Measurements from ENCODE around the gene CD300A.
"Not testable (repeated sequence)": the region's sequence is repeated elsewhere in the genome, so short reads cannot be mapped to it uniquely, and the experiment has no call there.

CD300A gene

DNA sequence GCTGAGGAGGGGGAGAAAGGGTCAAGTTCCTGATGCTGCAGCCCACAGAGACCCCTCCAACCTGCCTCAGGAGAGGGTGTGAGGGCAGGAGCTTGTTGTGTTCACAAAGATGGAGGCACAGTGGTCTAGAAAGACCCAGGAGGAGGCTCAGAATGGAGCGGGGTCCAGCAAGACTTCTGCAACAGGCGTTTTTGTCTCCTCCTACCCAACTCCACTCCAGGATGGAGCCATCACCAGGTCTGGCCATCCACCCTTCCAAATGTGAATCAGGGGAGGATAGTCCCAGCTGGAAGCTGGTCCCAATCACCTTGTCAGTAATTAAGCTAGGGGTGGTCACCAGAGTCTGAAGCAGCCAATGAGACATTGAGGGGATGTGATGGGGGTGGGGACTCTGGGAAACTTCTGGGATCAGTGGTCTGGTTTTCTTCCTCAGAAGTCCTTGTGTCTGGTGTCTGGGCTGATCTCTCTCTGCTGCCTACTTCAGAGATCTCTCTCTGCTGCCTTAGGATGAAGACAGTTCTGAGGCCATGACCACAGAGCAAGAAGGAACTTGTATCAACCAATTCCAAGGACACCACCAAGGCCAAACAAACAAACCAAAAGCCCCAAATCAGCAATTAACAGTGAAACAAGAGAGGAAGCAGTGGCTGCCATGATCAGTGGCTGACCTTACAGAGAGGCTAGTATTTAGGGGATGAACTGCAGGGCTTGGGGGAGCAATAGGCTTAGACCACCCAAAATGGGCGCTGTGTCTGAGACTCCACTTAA lies 50.3 kb downstream of the CD300A start:
- no peaks in the 10 kb centered on the region for H3K36me3 ChIP-seq (ENCODE audit: insufficient read depth, low read length)
- no peak overlapping the region for H3K9ac ChIP-seq (ENCODE audit: low read depth, low read length)
- H3K4me2 ChIP-seq (ENCODE audit: low read length) = no peak overlapping the region
- H3K4me1 ChIP-seq (ENCODE audit: control insufficient read depth, insufficient read depth, low read length) = no peaks in the 10 kb centered on the region
- no peaks in the 10 kb centered on the region for H3K27me3 ChIP-seq (ENCODE audit: control insufficient read depth, insufficient read depth, low read length)
- H3K4me3 ChIP-seq (ENCODE audit: low read length) = no peak overlapping the region
- H3K9me3 ChIP-seq (replicated peaks; ENCODE audit: low read length) = peaks cover 11% of the 10 kb centered on the region

DNA sequence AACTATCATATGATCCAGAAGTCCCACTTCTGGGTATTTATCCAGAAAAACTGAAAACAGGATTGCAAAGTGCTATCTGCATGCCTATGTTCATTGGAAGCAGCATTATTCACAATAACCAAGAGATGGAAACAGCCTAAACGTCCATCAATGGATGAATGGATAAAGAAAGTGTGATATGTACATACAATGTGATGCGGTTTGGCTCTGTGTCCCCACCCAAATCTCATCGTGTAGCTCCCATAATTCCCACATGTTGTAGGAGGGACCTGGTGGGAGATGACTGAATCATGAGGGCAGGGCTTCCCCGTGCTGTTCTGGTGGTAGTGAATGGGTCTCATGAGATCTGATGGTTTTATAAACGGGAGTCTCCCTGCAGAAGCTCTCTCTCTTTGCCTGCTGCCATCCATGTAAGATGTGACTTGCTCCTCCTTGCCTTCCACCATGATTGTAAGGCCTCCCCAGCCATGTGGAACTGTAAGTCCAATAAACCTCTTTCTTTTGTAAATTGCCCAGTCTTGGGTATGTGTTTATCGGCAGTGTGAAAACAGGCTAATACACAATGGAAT lies 52.1 kb downstream of the CD300A start:
- H3K4me3 ChIP-seq (ENCODE audit: low read length); H3K27me3 ChIP-seq (ENCODE audit: control insufficient read depth, insufficient read depth, low read length); H3K4me1 ChIP-seq (ENCODE audit: control insufficient read depth, insufficient read depth, low read length); H3K9ac ChIP-seq (ENCODE audit: low read depth, low read length); H3K4me2 ChIP-seq (ENCODE audit: low read length); H3K36me3 ChIP-seq (ENCODE audit: insufficient read depth, low read length): not testable (repeated sequence)
- H3K9me3 ChIP-seq (replicated peaks; ENCODE audit: low read length) = peaks cover 11% of the 10 kb centered on the region

DNA sequence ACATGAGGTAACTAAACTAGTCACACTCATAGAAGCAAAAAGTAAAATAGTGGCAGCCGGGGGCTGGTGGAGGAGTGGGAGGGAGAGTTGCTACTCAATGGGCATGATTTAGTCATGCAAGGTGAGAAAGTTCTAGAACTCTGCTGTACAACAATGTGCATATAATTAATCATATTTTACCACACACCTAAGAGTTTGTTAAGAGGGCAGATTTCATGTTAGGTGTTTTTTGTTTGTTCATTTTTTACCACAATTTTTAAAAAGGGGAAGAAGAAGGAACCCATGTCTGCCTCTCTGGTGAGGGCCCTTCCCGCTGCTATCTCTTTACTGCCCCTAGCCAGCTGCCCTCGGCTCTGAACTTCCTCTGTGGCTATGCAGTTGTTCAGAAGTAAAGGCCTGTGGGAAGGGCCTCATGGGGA lies 53.6 kb downstream of the CD300A start:
- Histone ChIP-seq H3K9me3 (replicated peaks; ENCODE audit: low read length) (no peaks in the 10 kb centered on the region), H3K4me1 (ENCODE audit: control insufficient read depth, insufficient read depth, low read length) (no peaks in the 10 kb centered on the region)

DNA sequence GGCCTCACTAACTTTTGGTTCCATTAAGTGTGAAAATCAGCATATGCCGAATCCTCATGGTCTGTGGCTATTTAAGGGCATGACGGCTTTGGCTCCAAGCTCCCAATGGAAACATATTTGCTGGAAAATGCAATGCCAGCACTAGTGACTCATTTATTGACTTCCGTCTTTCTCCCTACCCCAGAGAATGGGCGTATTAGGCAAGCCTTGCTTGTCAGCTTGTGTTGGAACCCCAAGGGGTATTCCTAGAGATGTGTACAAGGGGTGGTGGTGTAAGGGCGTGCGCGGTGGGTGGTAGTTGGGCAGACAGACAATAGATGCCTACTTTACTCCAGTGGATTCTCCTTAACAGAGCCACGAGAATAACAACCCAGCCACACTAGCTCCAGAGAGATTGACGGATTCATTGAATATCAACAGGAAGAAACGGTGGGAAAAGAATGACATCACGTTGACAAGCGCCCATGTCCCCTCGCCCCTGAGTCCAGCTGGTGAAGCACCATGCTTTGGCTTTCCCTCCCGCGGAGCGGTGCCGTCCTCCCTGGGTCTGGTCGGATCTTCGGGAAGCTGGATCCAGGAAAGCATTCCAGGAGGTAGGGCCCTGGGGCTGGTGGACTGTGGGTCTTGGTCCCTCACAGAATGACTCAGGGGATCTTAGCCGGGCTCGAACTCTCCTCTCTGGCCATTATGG lies 54.5 kb downstream of the CD300A start:
- H3K4me3 ChIP-seq (ENCODE audit: low read length) = no peak overlapping the region
- no peak overlapping the region for H3K4me2 ChIP-seq (ENCODE audit: low read length)
- no peaks in the 10 kb centered on the region for H3K36me3 ChIP-seq (ENCODE audit: insufficient read depth, low read length)
- no peaks in the 10 kb centered on the region for H3K4me1 ChIP-seq (ENCODE audit: control insufficient read depth, insufficient read depth, low read length)
- no peak overlapping the region for H3K9ac ChIP-seq (ENCODE audit: low read depth, low read length)
- H3K9me3 ChIP-seq (replicated peaks; ENCODE audit: low read length) = no peaks in the 10 kb centered on the region
- no peaks in the 10 kb centered on the region for H3K27me3 ChIP-seq (ENCODE audit: control insufficient read depth, insufficient read depth, low read length)

More for the DNA sequence above, 53.6 kb downstream of the CD300A start:
- no peak overlapping the region for H3K9ac ChIP-seq (ENCODE audit: low read depth, low read length)
- no peak overlapping the region for H3K4me2 ChIP-seq (ENCODE audit: low read length)
- no peaks in the 10 kb centered on the region for H3K36me3 ChIP-seq (ENCODE audit: insufficient read depth, low read length)
- no peak overlapping the region for H3K4me3 ChIP-seq (ENCODE audit: low read length)
- no peaks in the 10 kb centered on the region for H3K27me3 ChIP-seq (ENCODE audit: control insufficient read depth, insufficient read depth, low read length)

DNA sequence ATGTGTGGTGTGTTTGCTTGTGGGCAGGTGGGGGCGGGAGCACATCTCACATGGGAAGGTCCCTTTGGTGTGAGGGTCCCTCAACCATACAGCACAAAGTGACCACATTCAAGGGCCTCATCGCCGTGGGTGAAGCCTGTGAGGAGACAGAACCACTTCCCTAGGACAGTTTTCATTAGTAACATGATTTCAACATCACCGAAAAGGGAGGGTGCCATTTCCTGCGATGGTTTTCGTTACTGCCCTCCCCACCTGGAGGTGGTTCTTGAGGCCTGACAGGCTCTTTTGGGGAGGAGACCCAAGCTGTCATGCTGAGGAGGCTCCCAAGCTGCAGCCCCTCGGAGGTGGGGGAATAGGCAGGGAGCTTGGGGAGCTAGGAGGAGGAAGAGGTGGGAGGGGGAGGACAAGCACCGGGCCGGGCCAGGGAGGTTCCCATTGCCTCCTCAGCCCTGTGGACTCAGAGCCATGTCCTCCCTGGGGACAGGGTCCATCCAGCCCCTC lies 55.3 kb downstream of the CD300A start:
- H3K4me3 ChIP-seq (ENCODE audit: low read length) = no peak overlapping the region
- no peaks in the 10 kb centered on the region for H3K27me3 ChIP-seq (ENCODE audit: control insufficient read depth, insufficient read depth, low read length)
- no peaks in the 10 kb centered on the region for H3K4me1 ChIP-seq (ENCODE audit: control insufficient read depth, insufficient read depth, low read length)
- no peaks in the 10 kb centered on the region for H3K36me3 ChIP-seq (ENCODE audit: insufficient read depth, low read length)
- H3K9ac ChIP-seq (ENCODE audit: low read depth, low read length) = no peak overlapping the region
- H3K9me3 ChIP-seq (replicated peaks; ENCODE audit: low read length) = no peaks in the 10 kb centered on the region
- H3K4me2 ChIP-seq (ENCODE audit: low read length) = no peak overlapping the region

DNA sequence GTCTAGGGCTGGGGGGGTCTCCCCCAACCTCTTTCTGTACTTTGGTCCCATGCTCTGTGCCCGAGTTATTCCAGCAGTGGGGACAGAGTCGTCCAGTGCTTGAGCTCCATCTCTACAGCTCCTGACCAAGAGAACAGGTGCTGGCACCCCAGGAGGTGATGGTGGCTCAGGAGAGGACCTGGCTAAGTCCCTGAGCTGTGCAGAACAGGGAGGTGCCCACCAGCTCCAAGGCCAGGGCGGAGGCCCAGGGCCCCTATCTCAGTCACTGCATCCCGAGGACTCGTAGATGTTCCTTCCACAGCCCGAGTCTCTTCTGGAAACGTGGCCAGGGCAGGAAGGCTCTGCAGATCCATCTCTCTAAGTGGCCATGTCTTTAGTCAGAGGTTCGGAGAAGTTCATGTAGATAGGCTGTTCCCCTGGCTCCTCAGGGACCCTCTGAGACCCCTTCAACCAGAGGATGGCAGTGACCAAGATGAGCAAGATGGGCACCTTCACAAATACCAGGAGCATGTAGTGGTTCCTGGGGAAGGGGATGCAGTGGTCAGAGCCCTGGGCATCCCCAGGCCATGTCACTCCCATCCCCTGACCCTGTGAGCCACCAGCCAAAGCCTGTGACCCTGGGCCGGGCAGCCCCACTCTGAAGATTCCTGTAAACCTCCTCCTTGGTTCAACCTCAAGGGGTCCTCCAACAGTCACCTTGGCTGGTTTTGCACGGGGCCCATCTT lies 56.1 kb downstream of the CD300A start:
- H3K4me1 ChIP-seq (ENCODE audit: control insufficient read depth, insufficient read depth, low read length) = no peaks in the 10 kb centered on the region
- no peaks in the 10 kb centered on the region for H3K27me3 ChIP-seq (ENCODE audit: control insufficient read depth, insufficient read depth, low read length)
- H3K9me3 ChIP-seq (replicated peaks; ENCODE audit: low read length) = no peaks in the 10 kb centered on the region
- no peaks in the 10 kb centered on the region for H3K36me3 ChIP-seq (ENCODE audit: insufficient read depth, low read length)
- H3K4me2 ChIP-seq (ENCODE audit: low read length) = no peak overlapping the region
- H3K9ac ChIP-seq (ENCODE audit: low read depth, low read length) = no peak overlapping the region
- H3K4me3 ChIP-seq (ENCODE audit: low read length) = no peak overlapping the region

DNA sequence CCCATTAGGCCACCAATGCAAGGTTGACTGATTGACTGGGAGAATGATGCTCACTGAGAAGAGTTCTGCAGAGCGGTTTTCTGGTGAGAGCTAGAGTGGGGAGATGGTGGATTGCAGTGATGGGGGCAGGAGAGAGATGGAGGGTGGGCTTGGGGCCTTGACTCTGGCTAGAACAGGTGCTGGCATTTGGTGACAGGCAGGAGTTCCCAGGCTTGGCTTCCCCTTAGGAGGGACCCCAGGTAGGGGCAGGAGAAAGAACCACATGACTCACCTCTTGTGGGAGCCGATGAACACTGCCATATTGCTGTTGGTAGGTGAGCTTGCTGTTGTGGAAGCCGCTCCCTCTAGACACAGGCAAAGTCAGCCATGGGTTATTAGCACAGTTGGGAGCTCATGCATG lies 56.9 kb downstream of the CD300A start:
- Histone ChIP-seq H3K4me3 (ENCODE audit: low read length) (no peak overlapping the region), H3K9ac (ENCODE audit: low read depth, low read length) (no peak overlapping the region), H3K4me1 (ENCODE audit: control insufficient read depth, insufficient read depth, low read length) (no peaks in the 10 kb centered on the region), H3K4me2 (ENCODE audit: low read length) (no peak overlapping the region), H3K27me3 (ENCODE audit: control insufficient read depth, insufficient read depth, low read length) (no peaks in the 10 kb centered on the region), H3K36me3 (ENCODE audit: insufficient read depth, low read length) (no peaks in the 10 kb centered on the region), H3K9me3 (replicated peaks; ENCODE audit: low read length) (no peaks in the 10 kb centered on the region)

DNA sequence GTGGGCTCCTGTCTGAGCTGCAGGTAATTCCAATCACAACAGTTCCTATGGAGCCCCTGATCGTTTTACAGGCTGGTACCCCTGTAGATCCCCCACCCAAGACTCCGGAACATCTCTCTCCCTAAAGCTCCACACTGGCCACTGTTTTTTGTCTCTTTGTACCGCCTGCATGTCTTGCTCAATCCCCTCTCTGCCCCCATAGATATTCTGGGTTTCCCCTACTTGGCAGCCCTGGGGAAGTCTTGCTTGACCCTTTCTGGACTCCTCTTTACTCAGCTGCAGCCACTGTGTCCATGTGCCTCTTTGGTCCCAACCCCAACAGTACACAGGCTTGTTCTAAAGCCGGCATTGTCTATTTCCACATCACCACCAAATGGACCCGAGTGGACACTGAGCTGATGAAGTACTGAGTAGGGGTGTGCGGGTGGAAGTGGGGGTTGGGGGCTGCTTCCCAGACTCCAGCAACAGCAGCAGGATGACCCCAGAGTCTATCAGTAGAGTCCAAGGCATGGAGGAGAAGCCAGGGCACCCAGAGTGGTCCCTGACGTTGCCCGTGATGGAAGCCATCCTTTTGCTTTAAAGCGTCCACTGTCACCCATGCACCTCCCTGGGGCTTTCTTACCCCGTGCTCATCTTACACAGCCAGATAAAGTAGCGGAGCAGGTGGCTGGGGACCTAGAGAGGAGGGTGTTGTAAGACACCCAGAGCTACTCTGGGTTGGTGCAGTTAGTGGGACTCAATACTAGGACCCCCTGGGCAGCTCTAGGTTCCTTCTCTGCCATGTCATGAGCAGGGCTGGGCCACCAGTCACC lies 58.4 kb downstream of the CD300A start:
- Histone ChIP-seq H3K4me2 (ENCODE audit: low read length) (no peak overlapping the region), H3K27me3 (ENCODE audit: control insufficient read depth, insufficient read depth, low read length) (no peaks in the 10 kb centered on the region), H3K9me3 (replicated peaks; ENCODE audit: low read length) (no peaks in the 10 kb centered on the region), H3K4me3 (ENCODE audit: low read length) (no peak overlapping the region), H3K9ac (ENCODE audit: low read depth, low read length) (no peak overlapping the region), H3K4me1 (ENCODE audit: control insufficient read depth, insufficient read depth, low read length) (no peaks in the 10 kb centered on the region), H3K36me3 (ENCODE audit: insufficient read depth, low read length) (no peaks in the 10 kb centered on the region)

DNA sequence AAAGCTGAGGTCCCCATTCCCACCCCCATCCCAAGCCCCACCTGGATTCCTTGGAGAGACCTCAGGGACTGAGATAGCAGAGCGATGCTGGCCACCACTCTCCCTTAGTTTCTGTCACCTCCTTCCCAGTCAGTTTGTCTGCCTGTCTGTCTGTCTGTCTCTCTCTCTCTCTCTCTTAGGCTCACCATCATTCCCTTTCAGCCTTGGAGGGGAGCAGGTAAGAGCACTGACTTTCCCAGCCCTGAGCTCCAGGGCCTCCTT lies 59.0 kb downstream of the CD300A start:
- Histone ChIP-seq H3K4me3 (ENCODE audit: low read length) (no peak overlapping the region), H3K9ac (ENCODE audit: low read depth, low read length) (no peak overlapping the region), H3K27me3 (ENCODE audit: control insufficient read depth, insufficient read depth, low read length) (no peaks in the 10 kb centered on the region), H3K4me1 (ENCODE audit: control insufficient read depth, insufficient read depth, low read length) (no peaks in the 10 kb centered on the region), H3K4me2 (ENCODE audit: low read length) (no peak overlapping the region), H3K36me3 (ENCODE audit: insufficient read depth, low read length) (no peaks in the 10 kb centered on the region), H3K9me3 (replicated peaks; ENCODE audit: low read length) (no peaks in the 10 kb centered on the region)

DNA sequence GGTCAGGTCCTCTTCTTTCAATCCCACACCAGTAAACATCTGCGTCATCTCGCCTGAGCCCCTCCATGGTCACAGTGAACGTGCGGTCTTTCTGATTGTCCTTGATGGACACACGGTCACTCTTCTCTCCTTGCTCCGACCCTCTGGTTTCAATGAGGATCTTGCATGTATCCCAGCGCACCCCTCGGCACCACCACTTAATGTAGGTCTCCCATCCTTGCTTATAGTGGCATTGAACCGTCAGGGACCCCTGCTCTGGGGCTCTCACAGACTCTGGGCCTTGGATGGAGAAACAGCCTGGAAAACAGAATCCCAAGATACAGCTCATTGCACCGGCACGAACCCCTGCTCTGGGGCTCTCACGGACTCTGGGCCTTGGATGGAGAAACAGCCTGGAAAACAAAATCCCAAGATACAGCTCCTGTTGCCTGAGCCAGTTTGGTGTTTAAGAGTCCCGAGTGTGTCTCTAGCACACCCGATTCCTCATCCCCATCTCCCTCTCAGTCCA lies 59.4 kb downstream of the CD300A start:
- Histone ChIP-seq H3K9me3 (replicated peaks; ENCODE audit: low read length) (no peaks in the 10 kb centered on the region), H3K27me3 (ENCODE audit: control insufficient read depth, insufficient read depth, low read length) (no peaks in the 10 kb centered on the region)

DNA sequence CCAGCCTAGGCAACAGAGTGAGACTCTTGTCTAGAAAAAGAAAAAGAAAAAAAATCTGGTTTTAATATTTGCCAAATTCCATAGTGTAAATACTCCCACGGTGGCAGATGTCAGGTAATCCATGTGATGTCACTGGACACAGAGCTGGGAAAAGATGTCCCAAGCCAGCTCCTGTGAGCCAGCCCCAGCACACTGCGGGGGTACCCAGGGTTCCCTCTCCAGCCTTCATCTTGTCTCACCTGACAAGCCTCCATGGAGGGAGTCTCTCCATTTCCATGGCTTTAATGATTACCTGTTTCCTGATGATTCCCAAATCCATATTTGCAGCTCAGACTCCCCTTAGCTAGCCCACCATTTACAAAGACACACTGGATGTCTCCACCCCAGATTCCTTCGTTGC lies 60.2 kb downstream of the CD300A start:
- Histone ChIP-seq H3K27me3 (ENCODE audit: control insufficient read depth, insufficient read depth, low read length) (no peaks in the 10 kb centered on the region), H3K9ac (ENCODE audit: low read depth, low read length) (no peak overlapping the region), H3K4me2 (ENCODE audit: low read length) (no peak overlapping the region), H3K9me3 (replicated peaks; ENCODE audit: low read length) (no peaks in the 10 kb centered on the region), H3K4me1 (ENCODE audit: control insufficient read depth, insufficient read depth, low read length) (no peaks in the 10 kb centered on the region), H3K4me3 (ENCODE audit: low read length) (no peak overlapping the region), H3K36me3 (ENCODE audit: insufficient read depth, low read length) (no peaks in the 10 kb centered on the region)

More for the DNA sequence above, 59.4 kb downstream of the CD300A start:
- Histone ChIP-seq H3K36me3 (ENCODE audit: insufficient read depth, low read length) (no peaks in the 10 kb centered on the region), H3K9ac (ENCODE audit: low read depth, low read length) (no peak overlapping the region), H3K4me1 (ENCODE audit: control insufficient read depth, insufficient read depth, low read length) (no peaks in the 10 kb centered on the region), H3K4me2 (ENCODE audit: low read length) (no peak overlapping the region), H3K4me3 (ENCODE audit: low read length) (no peak overlapping the region)

All from skeletal muscle satellite cell (primary cell).